Measurements from ENCODE around the gene CDKAL1. TPM values are rescaled to one million over a fixed set of nuclear protein-coding genes. Genes with fewer than 3 reads are reported as not detected.

Gene CDKAL1
- total and polyA plus RNA-seq, 2 of the 13 experiments (the other 11 are each of a cell fraction or from before 2014, with no cell fraction given), result 9.5 to 27.7 TPM

GRCh38 chr6:21186479-21187055, 652.3 kb downstream of the CDKAL1 start:
- H3K79me2 ChIP-seq (ENCODE audit: insufficient read depth, low read length), result no peaks in the 10 kb centered on the region
- POLR2A ChIA-PET, result no interaction called here
- no peak for DNase-seq (ENCODE audit: low spot score)
- no peaks in the 10 kb centered on the region for H3K9me3 ChIP-seq (ENCODE audit: low read length)
- H3K4me2 ChIP-seq (ENCODE audit: low read depth, low read length), result no peak overlapping the region
- no peaks in the 10 kb centered on the region for H4K20me1 ChIP-seq (ENCODE audit: insufficient read depth, low read length)
- TF ChIP-seq ZNF562 (CRISPR knock-in tag; IDR thresholded peaks at IDR 0.05; ENCODE audit: borderline replicate concordance) (no peak), ZMAT3 (CRISPR knock-in tag; conservative IDR thresholded peaks at IDR 0.05) (no peak), FOSL2 (CRISPR knock-in tag; IDR thresholded peaks at IDR 0.05) (no peak), ZNF879 (CRISPR knock-in tag; IDR thresholded peaks at IDR 0.05) (no peak), ZNF501 (CRISPR knock-in tag; IDR thresholded peaks at IDR 0.05) (no peak), MLXIP (CRISPR knock-in tag; IDR thresholded peaks at IDR 0.05; ENCODE audit: borderline replicate concordance) (no peak), ZNF773 (CRISPR knock-in tag; IDR thresholded peaks at IDR 0.05; ENCODE audit: borderline replicate concordance) (no peak), PAWR (CRISPR knock-in tag; IDR thresholded peaks at IDR 0.05; ENCODE audit: borderline replicate concordance) (no peak), CENPX (CRISPR knock-in tag; IDR thresholded peaks at IDR 0.05) (no peak), ZNF280D (CRISPR knock-in tag; IDR thresholded peaks at IDR 0.05) (no peak), ZNF24 (IDR thresholded peaks at IDR 0.05) (no peak), MTA3 (CRISPR knock-in tag; IDR thresholded peaks at IDR 0.05) (no peak), ELF1 (CRISPR knock-in tag; IDR thresholded peaks at IDR 0.05) (no peak), ISL2 (CRISPR knock-in tag; IDR thresholded peaks at IDR 0.05) (no peak), RFX5 (IDR thresholded peaks at IDR 0.05; ENCODE audit: low read depth, low read length) (no peak)
- WGBS (ENCODE audit: low lambda C conversion rate), result 49% methylated on average over 2 of the region's 2 CpGs
- in situ Hi-C loops (cut with HindIII; ENCODE audit: extremely low pct_ligation_motif_present, low pct_unique_long_range_greater_than_20kb), result no loop called here
- no peak overlapping the region for H2AFZ ChIP-seq (ENCODE audit: low read length)
- H3K27me3 ChIP-seq (ENCODE audit: control insufficient read depth in 1 of 2, insufficient read depth in 2 of 2, low read length in 2 of 2), result no peaks in the 10 kb centered on the region
- no TSS peak for BruUV-seq (replicated peaks)
- H3K27ac ChIP-seq (ENCODE audit: extremely low read length, insufficient read depth, low read length), result no peak overlapping the region
- H3K36me3 ChIP-seq (replicated peaks in 1 of 2; ENCODE audit: control insufficient read depth in 1 of 2, insufficient read depth in 2 of 2, low read length in 2 of 2), result no peaks in the 10 kb centered on the region
- no peak for ATAC-seq
- H3K9ac ChIP-seq (ENCODE audit: insufficient read depth, low read depth, low read length), result no peak overlapping the region
- CTCF ChIA-PET (ENCODE audit: low intra/inter-chr PET ratio, low total read pairs), result no interaction called here
- H3K4me3 ChIP-seq (replicated peaks in 1 of 3; ENCODE audit: insufficient read depth in 1 of 3, low read depth in 2 of 3, low read length in 3 of 3), result no peak overlapping the region
- H3K4me1 ChIP-seq (ENCODE audit: insufficient read depth, low read length), result peaks cover 16% of the 10 kb centered on the region
- FAIRE-seq, result no peak
- intact Hi-C loops (cut with micrococcal nuclease; ENCODE audit: unreplicated experiment), result no loop called here
